Panc1 (cell line): ENCODE results near the gene MAP1A.

Experiments
- CTCF ChIP-seq: fragments of 450-650 bp; IDR thresholded peaks from 2 replicates; pipeline ENCODE4 v1.5.1; 2017; ENCODE audit warnings: mild to moderate bottlenecking
- POLR2AphosphoS5 ChIP-seq: IDR thresholded peaks from 2 replicates; pipeline ENCODE4 v1.6.1; 2012; ENCODE audit warnings: mild to moderate bottlenecking, low read depth, low read length, moderate library complexity
- REST ChIP-seq, 2 experiments: IDR thresholded peaks; 2 replicates each; pipeline ENCODE4 v1.6.1; 2011 to 2012; ENCODE audit warnings: low read depth in 2 of 2, control low read depth in 1 of 2, low read length in 1 of 2, mild to moderate bottlenecking in 1 of 2, moderate library complexity in 1 of 2; ENCODE audit not compliant: insufficient read depth in 1 of 2
- TCF7L2 ChIP-seq: IDR thresholded peaks from 2 replicates; pipeline ENCODE4 v1.6.1; 2011; ENCODE audit warnings: mild to moderate bottlenecking, low read depth, low read length, inconsistent platforms

DNA sequence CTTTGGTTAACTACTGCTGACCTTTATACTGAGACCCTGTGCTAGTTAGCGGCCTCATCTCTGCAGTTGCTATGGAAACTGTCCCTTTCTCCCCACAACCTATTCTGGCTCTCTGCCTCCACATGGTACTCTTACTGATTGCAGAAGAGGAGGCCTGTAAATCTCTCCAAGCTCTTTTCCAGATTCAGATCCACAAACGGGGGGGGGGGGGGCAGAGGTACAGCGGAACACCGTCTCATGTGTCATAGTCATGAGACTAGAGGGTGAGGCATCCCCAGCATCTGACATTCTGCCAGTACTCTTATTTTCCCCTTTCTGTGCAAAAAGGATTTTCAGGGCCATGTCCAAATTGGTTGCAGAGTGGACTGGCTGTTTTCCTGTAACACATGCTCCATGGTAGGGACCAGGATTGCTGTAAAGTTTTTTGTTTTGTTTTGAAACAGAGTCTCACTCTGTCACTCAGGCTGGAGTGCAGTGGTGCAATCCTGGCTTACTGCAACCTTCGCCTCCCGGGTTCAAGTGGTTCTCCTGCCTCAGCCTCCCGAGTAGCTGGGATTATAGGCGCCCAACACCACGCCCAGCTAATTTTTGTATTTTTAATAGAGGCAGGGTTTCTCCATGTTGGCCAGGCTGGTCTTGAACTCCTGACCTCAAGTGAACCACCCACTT lies 8.3 kb upstream of the MAP1A start:
- TF ChIP-seq POLR2AphosphoS5 (no peak), REST (IDR thresholded peaks at IDR 0.05; ENCODE audit: insufficient read depth in 1 of 2, low read depth in 2 of 2, low read length in 1 of 2) (no peak), CTCF (no peak), TCF7L2 (no peak)
